A549 (cell line): ENCODE results near the gene TMEM86B. TPM values are rescaled to one million over a fixed set of nuclear protein-coding genes. Genes with fewer than 3 reads are reported as not detected.

Experiments used
- ATAC-seq, 2 experiments: fragments of 200-7000 bp in 1 of 2; fragments of >200 bp in 1 of 2; cut with Nextera tagmentation in 1 of 2; cut with Tn5 transposase in 1 of 2; 3 replicates each; pipeline versions ENCODE4 v1.8.0 to v1.9.1; 2018 to 2020; ENCODE audit warnings: mild to moderate bottlenecking in 1 of 2, moderate library complexity in 1 of 2
- CTCF ChIA-PET: fragments of 300-600 bp; sonication (Branson Sonifier 250); formaldehyde crosslinking; extraction: SDS; loops from one replicate; lab custom pipeline; 2021; ENCODE audit warnings: antibody characterized with exemption, inconsistent platforms; lab: Yijun Ruan, JAX
- POLR2A ChIA-PET: fragments of 350-600 bp; formaldehyde crosslinking; extraction: SDS; loops from one replicate; lab custom pipeline; 2021; ENCODE audit warnings: antibody characterized with exemption, inconsistent platforms; lab: Yijun Ruan, JAX
- DNase-seq, 2 experiments: peaks; one replicate each; pipeline versions ENCODE4 v3.0.0 to v3.0.0-alpha.2; 2011 to 2016; ENCODE audit warnings: low read depth in 1 of 2, low spot score in 1 of 2
- FAIRE-seq: peaks from 2 replicates; lab custom pipeline; 2011; peaks lifted over from hg19 to GRCh38; lab: Jason Lieb, UNC
- H3K27ac ChIP-seq, 2 experiments: fragments of >200 bp; sonication (Bioruptor Twin); formaldehyde crosslinking; 3 replicates each; pipeline ENCODE4 v1.5.1; 2016 to 2017
- H3K4me1 ChIP-seq: fragments of >200 bp; sonication (Bioruptor Twin); formaldehyde crosslinking; 3 replicates; pipeline ENCODE4 v1.6.1; 2016
- H3K4me2 ChIP-seq: fragments of >200 bp; sonication (Bioruptor Twin); formaldehyde crosslinking; 3 replicates; pipeline ENCODE4 v1.6.1; 2016
- H3K4me3 ChIP-seq: fragments of >200 bp; sonication (Bioruptor Twin); formaldehyde crosslinking; 3 replicates; pipeline ENCODE4 v1.5.1; 2016
- H3K9me3 ChIP-seq: fragments of >200 bp; sonication (Bioruptor Twin); formaldehyde crosslinking; 3 replicates; pipeline ENCODE4 v1.6.1; 2016
- CHD2 ChIP-seq: fragments of 150-350 bp; IDR thresholded peaks from 2 replicates; pipeline ENCODE4 v1.6.1; 2014; ENCODE audit warnings: low read length; ENCODE audit not compliant: partially characterized antibody
- EHMT2 ChIP-seq: fragments of 200-600 bp; sonication (generic); IDR thresholded peaks from 2 replicates; pipeline ENCODE4 v1.6.1; 2016; ENCODE audit warnings: antibody characterized with exemption, low read depth, mild to moderate bottlenecking, moderate library complexity
- ESRRA ChIP-seq: fragments of 150-350 bp; IDR thresholded peaks from 2 replicates; pipeline ENCODE4 v1.6.1; 2014; ENCODE audit warnings: mild to moderate bottlenecking, low read length, borderline replicate concordance
- HDAC2 ChIP-seq: fragments of 200-600 bp; sonication (generic); IDR thresholded peaks from 2 replicates; pipeline ENCODE4 v1.6.1; 2016
- HOXB13 ChIP-seq: fragments of 250-450 bp; sonication (Bioruptor Pico); IDR thresholded peaks from 2 replicates; pipeline ENCODE4 v1.5.0; 2020; ENCODE audit warnings: low read depth, mild to moderate bottlenecking, moderate library complexity
- JUN ChIP-seq, 2 experiments: fragments of >200 bp; sonication (Bioruptor Twin); formaldehyde crosslinking; IDR thresholded peaks; 2 replicates in 1 of 2; 3 replicates in 1 of 2; pipeline ENCODE4 v1.6.1; 2016 to 2017
- JUNB ChIP-seq: fragments of >200 bp; sonication (Bioruptor Twin); formaldehyde crosslinking; IDR thresholded peaks from 2 replicates; pipeline ENCODE4 v1.6.1; 2016
- MAFK ChIP-seq: fragments of 450-650 bp; IDR thresholded peaks from 2 replicates; pipeline ENCODE4 v1.6.1; 2014; ENCODE audit not compliant: partially characterized antibody
- MYC ChIP-seq: IDR thresholded peaks from 2 replicates; pipeline ENCODE4 v1.6.1; 2012; ENCODE audit warnings: mild to moderate bottlenecking, inconsistent platforms, low read length, improper control_type of control experiment, borderline replicate concordance
- NFE2L2 ChIP-seq: fragments of 150-350 bp; conservative IDR thresholded peaks from 2 replicates; pipeline ENCODE4 v1.6.1; 2014; ENCODE audit warnings: low read length
- POLR2A ChIP-seq: IDR thresholded peaks from 2 replicates; pipeline ENCODE4 v1.6.1; 2012; ENCODE audit warnings: mild to moderate bottlenecking, low read length
- RFX5 ChIP-seq: fragments of 450-650 bp; IDR thresholded peaks from 2 replicates; pipeline ENCODE4 v1.7.1; 2014; ENCODE audit warnings: antibody characterized with exemption, mild to moderate bottlenecking, moderate library complexity
- SMC3 ChIP-seq: fragments of >200 bp; sonication (Bioruptor Twin); formaldehyde crosslinking; IDR thresholded peaks from 3 replicates; pipeline ENCODE4 v1.6.1; 2018; ENCODE audit warnings: inconsistent platforms
- SREBF2 ChIP-seq: fragments of 450-650 bp; IDR thresholded peaks from 2 replicates; pipeline ENCODE4 v1.6.1; 2014; ENCODE audit warnings: mild to moderate bottlenecking, moderate library complexity
- TFCP2L1 ChIP-seq: fragments of 250-450 bp; sonication (Bioruptor Pico); IDR thresholded peaks from 2 replicates; pipeline ENCODE4 v1.5.0; 2021; ENCODE audit warnings: mild to moderate bottlenecking
- ZFP36 ChIP-seq: fragments of 450-650 bp; IDR thresholded peaks from 2 replicates; pipeline ENCODE4 v1.6.1; 2014; ENCODE audit warnings: borderline replicate concordance; ENCODE audit not compliant: partially characterized antibody
- ZNF302 ChIP-seq: fragments of 250-450 bp; sonication (Bioruptor Pico); IDR thresholded peaks from 2 replicates; pipeline ENCODE4 v1.9.0; 2021; ENCODE audit warnings: inconsistent platforms, mild to moderate bottlenecking, moderate library complexity
- ZSCAN20 ChIP-seq: fragments of 250-450 bp; sonication (Bioruptor Pico); IDR thresholded peaks from 2 replicates; pipeline ENCODE4 v1.8.0; 2022; ENCODE audit warnings: mild to moderate bottlenecking, moderate library complexity
- WGBS: methylation state at CpG from one replicate; pipeline ENCODE4 v1.1.6; 2017; ENCODE audit errors: missing lambda C conversion rate; 5-methylcytosine and 5-hydroxymethylcytosine counted together
- polyA plus RNA-seq, 4 experiments: library from polyadenylated mRNA; depleted of rRNA in 3 of 4; stranded (reverse); fragments of >200 nt; fragmentation: RNase III in 1 of 4; extraction: RNeasy Plus Mini Kit Qiagen cat#74134 plus additional on column Dnase treatment in 1 of 4; gene quantifications; 2 replicates in 3 of 4; 3 replicates in 1 of 4; pipeline ENCODE4 v1.2.3, GENCODE V29; 2011 to 2017
- TF ChIP-seq, protein P1 (sequence below): fragments of 250-450 bp; sonication (Bioruptor Pico); IDR thresholded peaks from 2 replicates; pipeline ENCODE4 v1.5.0; 2021; ENCODE audit warnings: mild to moderate bottlenecking, moderate library complexity, borderline replicate concordance
- TF ChIP-seq, protein P2 (sequence below): fragments of >200 bp; sonication (Bioruptor Twin); formaldehyde crosslinking; IDR thresholded peaks from 2 replicates; pipeline ENCODE4 v1.6.1; 2016
- TF ChIP-seq, protein P3 (sequence below): fragments of 150-350 bp; IDR thresholded peaks from 2 replicates; pipeline ENCODE4 v1.6.1; 2014; ENCODE audit warnings: low read depth, mild to moderate bottlenecking, low read length
- TF ChIP-seq, protein P4 (sequence below): fragments of 250-450 bp; sonication (Bioruptor Pico); IDR thresholded peaks from 2 replicates; pipeline ENCODE4 v1.5.0; 2020; ENCODE audit warnings: low read depth, mild to moderate bottlenecking, moderate library complexity
- TF ChIP-seq, protein P5 (sequence below): IDR thresholded peaks from 2 replicates; pipeline ENCODE4 v1.6.1; 2012
- TF ChIP-seq, protein P6 (sequence below): fragments of >200 bp; sonication (Bioruptor Twin); formaldehyde crosslinking; IDR thresholded peaks from 3 replicates; pipeline ENCODE4 v1.6.1; 2016
- TF ChIP-seq, protein P7 (sequence below): IDR thresholded peaks from 2 replicates; pipeline ENCODE4 v1.6.1; 2012; ENCODE audit warnings: low read depth, borderline replicate concordance

Gene TMEM86B
- polyA plus RNA-seq, 2 of the 4 experiments (the other 2 are of a cell fraction), result 1.6 to 3.4 TPM

DNA sequence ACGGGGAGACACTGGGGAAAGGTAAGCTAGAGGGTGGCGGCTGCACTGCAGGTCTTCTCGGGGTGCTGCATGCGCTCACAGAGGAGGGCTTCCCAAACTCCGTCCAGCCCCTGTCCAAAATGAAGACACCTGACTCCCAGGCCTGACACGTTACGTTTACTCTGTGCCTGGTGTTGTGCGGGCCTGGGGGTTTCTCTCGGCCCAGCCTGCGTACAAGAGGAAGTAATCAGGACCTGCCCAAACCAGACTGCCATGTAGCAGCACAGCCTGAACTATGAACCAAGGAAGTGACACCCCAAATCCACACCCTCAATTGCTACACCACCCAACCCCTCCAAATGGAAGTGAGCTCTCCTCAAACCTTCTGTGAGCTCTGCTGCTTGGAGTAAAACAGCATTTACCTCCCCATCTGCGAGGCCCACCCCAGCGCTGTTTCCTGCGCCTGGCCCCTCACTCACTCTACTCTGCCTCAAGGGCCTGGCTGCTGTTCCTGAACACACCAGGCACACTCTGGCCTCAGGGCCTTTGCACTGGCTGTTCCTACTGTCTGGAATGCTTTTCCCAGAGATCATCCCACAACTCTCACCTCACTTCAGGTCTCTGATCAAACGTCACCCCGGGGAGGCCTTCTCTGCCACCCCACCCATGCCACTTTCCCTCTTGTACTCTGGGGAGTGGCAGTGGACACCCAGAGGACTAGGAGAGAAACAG lies 48.3 kb upstream of the TMEM86B start:
- DNase-seq, result no peak
- Histone ChIP-seq H3K27ac (no peak overlapping the region), H3K9me3 (no peaks in the 10 kb centered on the region), H3K4me3 (no peak overlapping the region), H3K4me1 (peaks cover 21% of the 10 kb centered on the region), H3K4me2 (no peak overlapping the region)
- WGBS, result 91% methylated on average over 15 of the region's 15 CpGs
- TF ChIP-seq, protein P1, sequence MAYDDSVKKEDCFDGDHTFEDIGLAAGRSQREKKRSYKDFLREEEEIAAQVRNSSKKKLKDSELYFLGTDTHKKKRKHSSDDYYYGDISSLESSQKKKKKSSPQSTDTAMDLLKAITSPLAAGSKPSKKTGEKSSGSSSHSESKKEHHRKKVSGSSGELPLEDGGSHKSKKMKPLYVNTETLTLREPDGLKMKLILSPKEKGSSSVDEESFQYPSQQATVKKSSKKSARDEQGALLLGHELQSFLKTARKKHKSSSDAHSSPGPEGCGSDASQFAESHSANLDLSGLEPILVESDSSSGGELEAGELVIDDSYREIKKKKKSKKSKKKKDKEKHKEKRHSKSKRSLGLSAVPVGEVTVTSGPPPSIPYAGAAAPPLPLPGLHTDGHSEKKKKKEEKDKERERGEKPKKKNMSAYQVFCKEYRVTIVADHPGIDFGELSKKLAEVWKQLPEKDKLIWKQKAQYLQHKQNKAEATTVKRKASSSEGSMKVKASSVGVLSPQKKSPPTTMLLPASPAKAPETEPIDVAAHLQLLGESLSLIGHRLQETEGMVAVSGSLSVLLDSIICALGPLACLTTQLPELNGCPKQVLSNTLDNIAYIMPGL, result no peak
- TF ChIP-seq, protein P2, sequence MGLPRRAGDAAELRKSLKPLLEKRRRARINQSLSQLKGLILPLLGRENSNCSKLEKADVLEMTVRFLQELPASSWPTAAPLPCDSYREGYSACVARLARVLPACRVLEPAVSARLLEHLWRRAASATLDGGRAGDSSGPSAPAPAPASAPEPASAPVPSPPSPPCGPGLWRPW, result no peak
- TF ChIP-seq, protein P3, sequence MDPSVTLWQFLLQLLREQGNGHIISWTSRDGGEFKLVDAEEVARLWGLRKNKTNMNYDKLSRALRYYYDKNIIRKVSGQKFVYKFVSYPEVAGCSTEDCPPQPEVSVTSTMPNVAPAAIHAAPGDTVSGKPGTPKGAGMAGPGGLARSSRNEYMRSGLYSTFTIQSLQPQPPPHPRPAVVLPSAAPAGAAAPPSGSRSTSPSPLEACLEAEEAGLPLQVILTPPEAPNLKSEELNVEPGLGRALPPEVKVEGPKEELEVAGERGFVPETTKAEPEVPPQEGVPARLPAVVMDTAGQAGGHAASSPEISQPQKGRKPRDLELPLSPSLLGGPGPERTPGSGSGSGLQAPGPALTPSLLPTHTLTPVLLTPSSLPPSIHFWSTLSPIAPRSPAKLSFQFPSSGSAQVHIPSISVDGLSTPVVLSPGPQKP, result no peak
- TF ChIP-seq SMC3 (no peak), JUNB (no peak), JUN (IDR thresholded peaks at IDR 0.05) (no peak), EHMT2 (no peak), TFCP2L1 (no peak)
- CTCF ChIA-PET, result interaction anchor here (1.1 to 7.9 kb wide), 9 partner anchors 8 to 135 kb away, joined by 3 to 44 read pairs (median 4); partner anchors contain the start of genes KMT5C and PPP6R1
- FAIRE-seq, result no peak
- POLR2A ChIA-PET, result no interaction called here
- ATAC-seq, result no peak

DNA sequence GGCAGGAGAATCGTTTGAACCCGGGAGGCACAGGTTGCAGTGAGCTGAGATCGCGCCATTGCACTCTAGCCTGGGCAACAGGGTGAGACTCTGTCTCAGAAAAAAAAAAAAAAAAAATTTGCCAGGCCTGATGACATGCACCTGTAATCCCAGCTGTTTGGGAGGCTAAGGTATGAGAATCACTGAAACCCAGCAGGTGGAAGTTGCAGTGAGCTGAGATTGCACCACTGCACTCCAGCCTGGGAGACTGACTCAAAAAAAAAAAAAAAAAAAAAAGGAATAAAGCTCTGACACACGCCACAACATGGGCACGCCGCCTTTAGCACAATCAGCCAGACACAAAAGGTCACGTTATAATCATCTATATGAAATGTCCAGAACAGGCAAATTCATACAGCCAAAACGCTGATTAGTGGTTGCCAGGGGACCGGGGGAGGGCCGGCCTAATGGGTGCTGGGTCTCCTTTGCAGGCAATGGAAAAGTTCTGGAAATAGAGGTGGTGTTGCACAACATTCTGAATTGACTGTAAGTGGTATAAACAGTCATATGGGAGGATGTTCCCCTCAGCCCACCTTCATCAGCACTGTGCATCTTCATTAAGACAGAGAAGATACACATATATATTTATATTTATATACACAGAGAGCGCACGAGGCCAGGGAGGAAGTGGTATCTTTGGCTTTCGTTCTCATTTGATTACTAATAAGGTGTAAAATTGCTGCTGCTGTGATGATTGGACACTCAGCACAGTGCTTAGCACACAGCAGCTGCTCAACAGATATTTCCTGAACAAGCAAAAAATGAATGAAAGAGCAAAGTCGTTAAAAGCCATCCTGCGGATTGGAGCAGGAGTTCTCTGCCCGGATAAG lies 47.5 kb upstream of the TMEM86B start:
- Histone ChIP-seq H3K27ac (no peak overlapping the region), H3K4me2 (no peak overlapping the region), H3K4me3 (no peak overlapping the region), H3K9me3 (no peaks in the 10 kb centered on the region), H3K4me1 (peaks cover 18% of the 10 kb centered on the region)
- 90% methylated on average over 17 of the region's 17 CpGs for WGBS
- no peak for DNase-seq
- FAIRE-seq, result no peak
- TF ChIP-seq, protein P4, sequence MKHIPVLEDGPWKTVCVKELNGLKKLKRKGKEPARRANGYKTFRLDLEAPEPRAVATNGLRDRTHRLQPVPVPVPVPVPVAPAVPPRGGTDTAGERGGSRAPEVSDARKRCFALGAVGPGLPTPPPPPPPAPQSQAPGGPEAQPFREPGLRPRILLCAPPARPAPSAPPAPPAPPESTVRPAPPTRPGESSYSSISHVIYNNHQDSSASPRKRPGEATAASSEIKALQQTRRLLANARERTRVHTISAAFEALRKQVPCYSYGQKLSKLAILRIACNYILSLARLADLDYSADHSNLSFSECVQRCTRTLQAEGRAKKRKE, result no peak
- TF ChIP-seq EHMT2 (no peak), RFX5 (no peak), POLR2A (no peak), ZSCAN20 (CRISPR knock-in tag) (no peak), NFE2L2 (no peak), MAFK (no peak), TFCP2L1 (no peak), SREBF2 (no peak), MYC (no peak), SMC3 (no peak), ESRRA (no peak), HDAC2 (no peak), CHD2 (no peak), ZFP36 (no peak), HOXB13 (no peak), ZNF302 (CRISPR knock-in tag) (no peak)
- TF ChIP-seq, protein P5, sequence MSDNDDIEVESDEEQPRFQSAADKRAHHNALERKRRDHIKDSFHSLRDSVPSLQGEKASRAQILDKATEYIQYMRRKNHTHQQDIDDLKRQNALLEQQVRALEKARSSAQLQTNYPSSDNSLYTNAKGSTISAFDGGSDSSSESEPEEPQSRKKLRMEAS, result no peak
- TF ChIP-seq, protein P6, sequence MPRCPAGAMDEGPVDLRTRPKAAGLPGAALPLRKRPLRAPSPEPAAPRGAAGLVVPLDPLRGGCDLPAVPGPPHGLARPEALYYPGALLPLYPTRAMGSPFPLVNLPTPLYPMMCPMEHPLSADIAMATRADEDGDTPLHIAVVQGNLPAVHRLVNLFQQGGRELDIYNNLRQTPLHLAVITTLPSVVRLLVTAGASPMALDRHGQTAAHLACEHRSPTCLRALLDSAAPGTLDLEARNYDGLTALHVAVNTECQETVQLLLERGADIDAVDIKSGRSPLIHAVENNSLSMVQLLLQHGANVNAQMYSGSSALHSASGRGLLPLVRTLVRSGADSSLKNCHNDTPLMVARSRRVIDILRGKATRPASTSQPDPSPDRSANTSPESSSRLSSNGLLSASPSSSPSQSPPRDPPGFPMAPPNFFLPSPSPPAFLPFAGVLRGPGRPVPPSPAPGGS, result no peak
- TF ChIP-seq, protein P7, sequence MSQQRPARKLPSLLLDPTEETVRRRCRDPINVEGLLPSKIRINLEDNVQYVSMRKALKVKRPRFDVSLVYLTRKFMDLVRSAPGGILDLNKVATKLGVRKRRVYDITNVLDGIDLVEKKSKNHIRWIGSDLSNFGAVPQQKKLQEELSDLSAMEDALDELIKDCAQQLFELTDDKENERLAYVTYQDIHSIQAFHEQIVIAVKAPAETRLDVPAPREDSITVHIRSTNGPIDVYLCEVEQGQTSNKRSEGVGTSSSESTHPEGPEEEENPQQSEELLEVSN, result no peak
- ChIA-PET CTCF (interaction anchor here (0.8 to 7.9 kb wide), 6 partner anchors 15 to 141 kb away, joined by 3 to 44 read pairs (median 4); partner anchors contain the start of gene PPP6R1), POLR2A (interaction anchor here (0.7 kb wide), 1 partner anchor 12 kb away, joined by 3 read pairs; no protein-coding TSS in a partner anchor)
- no peak for ATAC-seq
